DOHH2 (cell line): ENCODE measurements around the gene DDR2.
"Not testable (repeated sequence)": the region's sequence is repeated elsewhere in the genome, so short reads cannot be mapped to it uniquely, and the experiment has no call there.

Experiments used
- EZH2phosphoT487 ChIP-seq: fragments of 200-600 bp; sonication (generic); IDR thresholded peaks from 2 replicates; pipeline ENCODE4 v1.6.1; 2017; ENCODE audit warnings: borderline replicate concordance, mild to moderate bottlenecking, antibody characterized with exemption, low read length, moderate library complexity, mixed read lengths
- TF ChIP-seq, protein P1 (sequence below): fragments of 200-600 bp; sonication (generic); IDR thresholded peaks from one replicate; pipeline ENCODE4 v1.5.1; 2014; ENCODE audit warnings: antibody characterized with exemption, mild to moderate bottlenecking, low read depth, low read length; ENCODE audit not compliant: poor library complexity, severe bottlenecking

DNA sequence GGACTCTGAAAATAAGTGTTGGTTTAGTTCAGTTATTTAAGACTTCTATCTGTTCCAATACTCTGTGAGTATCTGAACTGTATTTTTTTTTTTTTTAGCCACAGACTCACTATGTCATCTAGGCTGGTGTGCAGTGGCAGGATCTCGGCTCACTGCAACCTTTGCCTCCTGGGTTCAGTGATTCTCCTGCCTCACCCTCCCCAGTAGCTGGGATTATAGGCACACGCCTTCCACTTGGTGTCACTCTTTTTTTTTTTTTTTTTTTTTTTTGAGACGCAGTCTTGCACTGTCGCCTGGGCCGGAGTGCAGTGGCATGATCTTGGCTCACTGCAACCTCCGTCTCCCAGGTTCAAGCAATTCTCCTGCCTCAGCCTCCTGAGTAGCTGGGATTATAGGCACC lies 49.4 kb upstream of the DDR2 start:
- TF ChIP-seq, protein P1, sequence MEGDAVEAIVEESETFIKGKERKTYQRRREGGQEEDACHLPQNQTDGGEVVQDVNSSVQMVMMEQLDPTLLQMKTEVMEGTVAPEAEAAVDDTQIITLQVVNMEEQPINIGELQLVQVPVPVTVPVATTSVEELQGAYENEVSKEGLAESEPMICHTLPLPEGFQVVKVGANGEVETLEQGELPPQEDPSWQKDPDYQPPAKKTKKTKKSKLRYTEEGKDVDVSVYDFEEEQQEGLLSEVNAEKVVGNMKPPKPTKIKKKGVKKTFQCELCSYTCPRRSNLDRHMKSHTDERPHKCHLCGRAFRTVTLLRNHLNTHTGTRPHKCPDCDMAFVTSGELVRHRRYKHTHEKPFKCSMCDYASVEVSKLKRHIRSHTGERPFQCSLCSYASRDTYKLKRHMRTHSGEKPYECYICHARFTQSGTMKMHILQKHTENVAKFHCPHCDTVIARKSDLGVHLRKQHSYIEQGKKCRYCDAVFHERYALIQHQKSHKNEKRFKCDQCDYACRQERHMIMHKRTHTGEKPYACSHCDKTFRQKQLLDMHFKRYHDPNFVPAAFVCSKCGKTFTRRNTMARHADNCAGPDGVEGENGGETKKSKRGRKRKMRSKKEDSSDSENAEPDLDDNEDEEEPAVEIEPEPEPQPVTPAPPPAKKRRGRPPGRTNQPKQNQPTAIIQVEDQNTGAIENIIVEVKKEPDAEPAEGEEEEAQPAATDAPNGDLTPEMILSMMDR, result not testable (repeated sequence)
- TF ChIP-seq EZH2phosphoT487, result not testable (repeated sequence)
